GM21717 (cell line): ENCODE data around the gene MEAF6.
A peak's percentile ranks its signal among the peaks of the same experiment; 100 is the strongest.

ENCODE experiments used
- ATAC-seq: cut with Tn5 transposase; IDR thresholded peaks from one replicate; pipeline ENCODE4 v1.9.1; 2021; ENCODE audit warnings: mild to moderate bottlenecking, moderate library complexity; ENCODE audit not compliant: unreplicated experiment

MEAF6 gene

DNA sequence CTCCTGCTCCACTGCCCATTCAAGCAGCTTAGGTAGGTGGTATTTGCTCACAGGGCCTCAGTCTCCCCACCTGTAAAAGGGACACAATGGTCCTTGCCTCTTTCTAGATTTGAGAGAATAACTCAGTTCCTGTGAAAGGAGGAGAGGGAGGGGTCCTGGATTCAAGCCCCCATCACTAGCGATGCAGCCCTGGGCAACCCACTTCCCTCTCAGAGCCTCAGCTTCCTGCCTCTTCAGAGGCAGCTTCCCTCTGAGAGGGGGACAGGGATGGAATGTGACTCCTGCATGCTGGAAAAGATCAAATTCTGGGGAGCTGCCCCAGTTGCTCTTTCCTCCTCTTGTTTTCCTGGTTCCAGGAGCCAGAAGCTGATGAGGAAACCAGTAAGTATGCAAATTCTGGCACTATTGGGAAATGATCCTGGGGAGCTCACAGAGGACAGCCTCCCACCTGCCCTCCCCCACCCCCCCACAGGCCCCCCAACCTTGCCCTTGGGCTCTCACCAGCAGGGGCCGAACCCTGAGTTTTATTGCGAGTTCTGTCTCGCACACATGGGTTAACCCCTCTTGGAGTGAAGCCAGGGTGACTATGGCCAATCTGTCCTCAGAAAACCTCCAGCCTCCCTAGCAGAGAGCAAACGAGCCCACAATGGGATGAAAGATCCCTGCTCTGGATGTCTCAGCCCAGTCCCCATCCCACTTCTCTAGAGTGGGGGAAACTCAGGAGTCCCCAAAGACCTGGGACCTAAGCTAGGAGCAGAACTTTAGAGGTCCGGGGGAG lies 28.5 kb downstream of the MEAF6 start:
- ATAC-seq, result no peak

DNA sequence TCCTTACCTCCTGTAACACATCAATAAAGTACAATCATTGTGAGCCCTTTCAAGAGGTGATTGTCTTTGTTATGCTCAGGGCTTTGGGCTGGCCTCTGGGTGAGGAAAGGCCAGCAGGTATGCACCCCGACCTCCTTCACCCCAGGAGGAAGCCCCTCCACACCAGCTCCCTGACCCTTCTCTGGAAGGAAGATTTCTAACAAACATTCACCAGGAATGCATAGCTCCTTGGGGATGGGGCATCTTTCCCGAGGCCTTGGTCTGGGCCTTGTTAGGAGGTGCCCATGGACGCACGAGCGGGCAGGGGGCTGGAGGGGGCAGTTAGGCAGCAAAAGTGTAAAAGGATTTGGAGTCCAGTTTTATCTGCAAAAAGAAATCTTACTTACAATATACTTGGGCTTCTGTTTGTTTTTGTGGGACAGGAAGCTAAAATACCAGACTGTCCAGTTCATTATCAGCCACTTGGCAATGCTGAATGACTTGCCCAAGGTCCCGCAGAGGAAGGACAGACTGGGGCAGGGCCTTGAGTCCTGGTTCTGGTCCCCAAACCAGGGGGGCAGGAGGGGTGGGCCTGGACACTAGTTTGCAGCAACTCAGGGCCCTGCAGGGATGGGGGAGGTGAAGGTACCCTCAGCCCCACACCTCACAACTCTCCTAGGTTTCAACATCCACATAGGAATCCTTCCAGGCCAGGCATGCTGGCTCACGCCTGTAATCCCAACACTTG lies 30.1 kb downstream of the MEAF6 start:
- ATAC-seq, result no peak

DNA sequence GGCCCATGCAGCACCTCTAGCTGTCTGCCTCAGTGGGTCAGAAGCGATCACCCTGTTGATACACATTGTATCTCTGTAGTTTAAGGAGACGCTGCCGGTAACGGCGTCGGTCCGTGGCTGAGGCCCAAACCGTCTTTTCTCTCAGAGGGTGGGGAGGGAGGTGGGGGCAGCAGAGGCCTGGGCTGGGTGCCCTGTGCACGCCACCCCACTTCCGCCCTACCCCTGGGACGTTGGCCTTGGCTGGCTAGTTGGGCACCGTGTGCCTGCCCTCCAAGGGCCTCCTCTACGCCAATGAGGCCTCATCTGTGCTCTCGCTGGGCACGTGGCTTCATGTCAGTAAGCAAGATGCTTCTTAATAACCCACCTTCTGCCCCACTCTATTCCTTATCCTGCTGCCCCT lies 30.8 kb downstream of the MEAF6 start:
- ATAC-seq, result no peak

DNA sequence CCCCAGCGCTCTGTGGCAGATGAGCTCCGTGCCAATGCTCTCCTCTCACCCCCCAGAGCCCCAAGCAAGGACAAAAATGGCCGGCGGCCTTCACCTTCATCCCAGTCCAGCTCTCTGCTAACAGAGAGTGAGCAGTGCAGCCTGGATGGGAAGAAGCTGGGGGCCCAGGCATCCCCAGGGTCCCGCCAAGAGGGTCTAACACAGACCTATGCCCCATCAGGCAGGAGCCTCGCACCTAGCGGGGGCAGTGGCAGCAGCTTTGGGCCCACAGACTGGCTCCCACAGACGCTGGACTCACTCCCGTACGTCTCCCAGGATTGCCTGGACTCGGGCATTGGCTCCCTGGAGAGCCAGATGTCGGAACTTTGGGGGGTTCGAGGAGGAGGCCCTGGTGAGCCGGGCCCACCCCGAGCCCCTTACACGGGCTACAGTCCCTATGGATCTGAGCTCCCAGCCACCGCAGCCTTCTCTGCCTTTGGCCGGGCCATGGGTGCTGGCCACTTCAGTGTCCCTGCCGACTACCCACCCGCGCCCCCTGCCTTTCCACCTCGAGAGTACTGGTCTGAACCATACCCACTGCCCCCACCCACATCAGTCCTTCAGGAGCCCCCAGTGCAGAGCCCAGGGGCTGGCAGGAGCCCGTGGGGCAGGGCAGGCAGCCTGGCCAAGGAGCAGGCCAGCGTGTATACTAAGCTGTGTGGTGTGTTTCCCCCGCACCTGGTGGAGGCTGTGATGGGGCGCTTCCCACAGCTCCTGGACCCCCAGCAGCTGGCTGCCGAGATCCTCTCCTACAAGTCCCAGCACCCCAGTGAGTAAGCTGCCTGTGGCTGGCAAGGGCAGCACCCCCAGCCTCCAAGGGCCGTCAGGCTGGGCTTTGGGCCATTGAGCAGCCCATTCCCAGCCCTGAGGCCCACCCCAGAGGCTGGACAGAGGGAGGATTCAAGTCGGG lies 31.5 kb downstream of the MEAF6 start:
- ATAC-seq, result no peak

- ATAC-seq, result no peak
Measured at GRCh38 chr1:37482004-37482785, 32.4 kb downstream of the MEAF6 start.

GRCh38 chr1:37481289-37482003 lies 33.1 kb downstream of the MEAF6 start:
- no peak for ATAC-seq

DNA sequence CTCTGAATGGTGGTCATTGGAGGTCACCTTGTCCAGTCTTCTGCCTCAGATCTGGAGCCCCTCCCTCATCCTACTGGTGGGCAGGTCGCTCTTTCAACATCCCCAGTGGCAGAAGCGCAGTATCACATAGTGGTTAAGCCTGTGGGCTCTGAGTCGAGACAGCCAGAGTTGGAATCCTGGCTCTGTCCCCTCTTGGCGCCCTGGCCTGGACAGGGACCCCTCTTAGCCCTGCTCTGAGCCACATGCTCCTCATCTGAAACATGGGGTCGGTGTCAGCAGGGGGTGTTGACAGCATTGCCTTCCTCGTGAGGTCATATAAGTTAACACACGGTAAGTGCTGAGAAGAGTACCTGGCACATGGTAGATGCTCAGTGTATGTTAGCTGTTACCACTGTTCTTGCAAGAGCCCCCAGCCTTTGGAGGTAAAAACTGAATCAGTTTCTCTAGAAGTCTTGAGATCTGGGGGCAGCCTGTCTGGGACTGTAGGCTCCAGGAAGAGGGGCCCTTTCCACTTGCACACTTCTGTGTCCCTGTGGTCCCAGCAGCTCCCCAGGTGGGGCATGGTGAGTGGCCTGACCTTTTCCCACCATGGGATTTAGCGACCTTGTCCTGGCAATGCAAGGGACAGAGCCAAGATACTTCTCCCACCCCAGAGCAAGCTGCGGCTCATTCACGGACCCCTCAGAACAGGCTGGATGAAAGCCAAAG lies 33.8 kb downstream of the MEAF6 start:
- no peak for ATAC-seq

- no peak for ATAC-seq
Measured at GRCh38 chr1:37480125-37480466, 34.5 kb downstream of the MEAF6 start.

- no peak for ATAC-seq
Measured at GRCh38 chr1:37479255-37480124, 35.1 kb downstream of the MEAF6 start.

GRCh38 chr1:37478890-37479254 lies 35.7 kb downstream of the MEAF6 start:
- ATAC-seq, result no peak

DNA sequence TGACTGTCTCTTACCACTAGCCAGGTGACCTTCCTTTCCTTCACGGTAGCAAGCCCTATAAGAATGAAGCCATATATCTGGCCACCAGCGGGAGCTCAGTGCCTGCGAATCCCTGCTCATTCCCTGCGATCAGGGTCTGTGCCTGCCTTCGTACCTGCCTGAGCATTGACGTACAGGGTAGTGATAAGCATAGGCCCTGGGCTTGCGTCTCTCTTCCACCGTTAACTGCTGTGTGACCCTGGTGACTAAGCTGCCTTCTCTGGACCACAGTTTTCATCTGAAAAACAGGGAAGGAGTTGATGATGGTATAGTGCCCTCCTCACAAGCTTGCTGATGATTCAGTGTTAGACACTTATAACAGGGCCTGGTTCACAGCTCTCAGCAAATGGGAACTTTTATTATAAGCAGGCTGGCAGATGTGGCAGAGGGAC lies 36.1 kb downstream of the MEAF6 start:
- no peak for ATAC-seq

DNA sequence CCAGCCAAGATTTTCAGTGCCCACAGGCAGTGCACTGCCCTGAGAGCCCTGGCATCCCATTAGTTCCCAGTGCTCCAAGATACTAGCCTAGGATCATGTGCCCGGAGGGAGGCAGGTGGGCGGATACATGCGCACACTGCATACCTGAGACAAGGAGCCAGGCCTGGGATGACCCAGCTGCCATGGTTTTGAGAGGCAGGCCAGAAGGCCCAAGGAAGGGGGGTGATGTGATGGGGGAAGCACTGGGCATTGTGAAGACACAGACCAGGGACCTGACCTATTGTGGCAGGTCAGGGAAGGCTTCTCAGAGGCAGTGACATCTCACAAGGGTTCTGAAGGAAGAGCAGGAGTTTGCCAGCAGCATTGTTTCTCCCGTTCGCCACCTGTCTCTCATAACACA lies 36.6 kb downstream of the MEAF6 start:
- ATAC-seq, result no peak

GRCh38 chr1:37477198-37477931 lies 37.2 kb downstream of the MEAF6 start:
- peak; percentile 28 for ATAC-seq

DNA sequence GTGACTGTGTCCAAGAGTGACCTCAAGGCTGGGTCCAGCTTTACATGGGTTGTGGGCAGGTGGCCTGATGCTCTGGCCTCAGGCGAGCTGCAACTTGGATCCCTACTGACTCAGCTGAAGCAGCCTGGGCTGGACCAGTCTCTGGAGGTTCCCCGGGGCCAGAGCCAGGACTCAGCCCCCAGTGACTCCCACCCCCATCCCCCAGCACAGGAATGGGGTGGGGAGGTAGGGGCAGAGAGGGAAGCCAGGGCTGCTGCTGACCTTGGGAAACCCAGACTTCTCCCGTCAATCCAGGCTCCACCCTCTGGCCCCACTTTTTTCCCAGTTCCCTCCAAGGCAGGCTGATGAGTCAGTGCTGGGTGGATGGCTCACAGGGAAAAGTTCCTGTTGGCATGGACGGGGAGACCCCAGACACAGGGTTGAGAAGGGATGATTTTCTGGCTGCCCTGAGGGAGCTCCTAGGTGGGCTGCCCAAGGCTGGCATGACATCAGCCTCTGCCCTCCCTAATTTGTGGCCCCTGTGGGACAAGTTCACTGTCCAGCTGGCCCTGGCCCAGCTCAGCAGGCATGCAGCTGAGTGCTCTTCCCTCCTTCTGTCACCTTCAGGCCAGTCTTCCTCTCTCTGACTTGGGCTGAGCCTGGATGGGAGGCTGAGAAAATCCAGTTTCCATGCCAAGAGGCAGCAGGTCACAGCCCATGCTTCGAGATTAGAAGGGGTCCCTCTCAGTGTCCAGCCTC lies 37.9 kb downstream of the MEAF6 start:
- no peak for ATAC-seq

- no peak for ATAC-seq
Measured at GRCh38 chr1:37476087-37476452, 38.5 kb downstream of the MEAF6 start.

DNA sequence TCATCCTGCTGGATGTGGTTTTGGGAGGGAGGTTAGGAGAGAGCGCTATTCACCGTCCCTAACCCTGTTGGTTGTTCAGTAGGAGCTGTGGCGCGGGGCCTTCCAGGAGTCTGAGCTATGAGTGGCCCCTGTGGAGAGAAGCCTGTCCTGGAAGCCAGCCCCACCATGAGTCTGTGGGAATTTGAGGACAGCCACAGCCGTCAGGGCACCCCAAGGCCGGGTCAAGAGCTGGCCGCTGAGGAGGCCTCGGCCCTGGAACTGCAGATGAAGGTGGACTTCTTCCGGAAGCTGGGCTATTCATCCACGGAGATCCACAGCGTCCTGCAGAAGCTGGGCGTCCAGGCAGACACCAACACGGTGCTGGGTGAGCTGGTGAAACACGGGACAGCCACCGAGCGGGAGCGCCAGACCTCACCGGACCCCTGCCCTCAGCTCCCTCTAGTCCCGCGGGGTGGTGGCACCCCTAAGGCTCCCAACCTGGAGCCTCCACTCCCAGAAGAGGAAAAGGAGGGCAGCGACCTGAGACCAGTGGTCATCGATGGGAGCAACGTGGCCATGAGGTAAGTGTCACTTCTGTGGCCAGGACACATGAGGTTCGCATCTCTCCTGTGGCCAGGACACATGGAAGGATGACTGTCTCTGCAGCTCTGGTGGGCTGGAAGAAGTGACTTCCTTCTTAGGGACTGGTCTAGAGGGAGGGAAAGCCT lies 39.0 kb downstream of the MEAF6 start:
- no peak for ATAC-seq
